Kidney (tissue), 14 donors: Measurements from ENCODE around the gene IGSF11. TPM values are rescaled to one million over a fixed set of nuclear protein-coding genes. Genes with fewer than 3 reads are reported as not detected.

Experiments used
- DNase-seq, 5 donors: peaks; one replicate each; pipeline ENCODE4 v3.0.0-alpha.2; 2013 to 2020
- FAIRE-seq: peaks from 2 replicates; lab custom pipeline; 2012; peaks lifted over from hg19 to GRCh38; lab: Jason Lieb, UNC
- H3K27ac ChIP-seq, 2 donors: one replicate each; pipeline ENCODE4 v1.7.0; 2013; ENCODE audit warnings: low read depth in 2 of 2, low read length in 2 of 2, inconsistent platforms in 1 of 2
- H3K27me3 ChIP-seq: one replicate; pipeline ENCODE4 v1.7.1; 2013; ENCODE audit warnings: low read length, inconsistent platforms; ENCODE audit not compliant: control insufficient read depth, insufficient read depth
- H3K36me3 ChIP-seq, 3 donors: one replicate each; pipeline versions ENCODE4 v1.7.0 to v1.7.1; 2013; ENCODE audit warnings: low read length in 3 of 3, control low read depth in 1 of 3, inconsistent platforms in 1 of 3; ENCODE audit not compliant: insufficient read depth in 3 of 3, control insufficient read depth in 2 of 3
- H3K4me1 ChIP-seq, 3 donors: one replicate each; pipeline versions ENCODE4 v1.7.0 to v1.7.1; 2013; ENCODE audit warnings: low read length in 3 of 3, inconsistent platforms in 1 of 3, low read depth in 1 of 3; ENCODE audit not compliant: control insufficient read depth in 2 of 3, insufficient read depth in 2 of 3
- H3K4me3 ChIP-seq, 3 donors: one replicate each; pipeline versions ENCODE4 v1.7.0 to v1.8.1; 2013; ENCODE audit warnings: low read length in 3 of 3, control low read depth in 1 of 3, inconsistent platforms in 1 of 3
- H3K9ac ChIP-seq, 3 donors: one replicate each; pipeline versions ENCODE4 v1.7.0 to v1.7.1; 2013; ENCODE audit warnings: low read length in 3 of 3, control low read depth in 1 of 3, inconsistent platforms in 1 of 3
- H3K9me3 ChIP-seq, 3 donors: one replicate each; pipeline versions ENCODE4 v1.7.0 to v1.7.1; 2013; ENCODE audit warnings: low read length in 3 of 3, control low read depth in 1 of 3, inconsistent platforms in 1 of 3; ENCODE audit not compliant: control insufficient read depth in 2 of 3, insufficient read depth in 1 of 3
- CTCF ChIP-seq: IDR thresholded peaks from 3 replicates; pipeline ENCODE4 v1.5.1; 2012; ENCODE audit warnings: mild to moderate bottlenecking, moderate library complexity, borderline replicate concordance; ENCODE audit not compliant: insufficient read depth; ENCODE audit errors: extremely low read depth
- intact Hi-C: fragments of 100-400 bp; cut with DNase I; formaldehyde crosslinking; loops from one replicate; pipeline ENCODE4 v1.11.1; 2022
- polyA plus RNA-seq: library from polyadenylated mRNA; stranded (reverse); fragments of 350-450 nt; fragmentation: Illumina TruSeq; extraction: RNeasy Lipid Tissue Mini Kit (QIAGEN cat#74804); gene quantifications from one replicate; pipeline ENCODE4 v1.2.3, GENCODE V29; 2014; ENCODE audit warnings: low read depth, low replicate concordance; ENCODE audit not compliant: insufficient read depth
- total RNA-seq: library from RNA; stranded (reverse); fragmentation: NEBNext Ultra II Directional; extraction: Animal tissue kit (Norgen Biotek cat#: 25700); gene quantifications from one replicate; pipeline ENCODE4 v1.2.1, GENCODE V29; 2021
- donor health status: control.
- donor health status: control.
- donor health status: control.
- donor health status: control.
- donor health status: control.
- donor health status: DM: yes; HTN: yes; CAD: no.
- donor health status: Normal renal cell carcinoma (clear cell type).

Gene IGSF11
- total and polyA plus RNA-seq, 2 donors from 2014 or later: 1.3 to 6.7 TPM

- Histone ChIP-seq H3K9ac (no peak overlapping the region), H3K4me3 (no peak overlapping the region), H3K9me3 (no peaks in the 10 kb centered on the region), H3K27me3 (no peaks in the 10 kb centered on the region), H3K27ac (no peak overlapping the region), H3K4me1 (no peaks in the 10 kb centered on the region), H3K36me3 (no peaks in the 10 kb centered on the region)
- TF ChIP-seq CTCF: no peak
- FAIRE-seq: no peak
- intact Hi-C loops: no loop called here
- DNase-seq: no peak
Measured at GRCh38 chr3:118931996-118932395, 102.7 kb downstream of the IGSF11 start.

DNA sequence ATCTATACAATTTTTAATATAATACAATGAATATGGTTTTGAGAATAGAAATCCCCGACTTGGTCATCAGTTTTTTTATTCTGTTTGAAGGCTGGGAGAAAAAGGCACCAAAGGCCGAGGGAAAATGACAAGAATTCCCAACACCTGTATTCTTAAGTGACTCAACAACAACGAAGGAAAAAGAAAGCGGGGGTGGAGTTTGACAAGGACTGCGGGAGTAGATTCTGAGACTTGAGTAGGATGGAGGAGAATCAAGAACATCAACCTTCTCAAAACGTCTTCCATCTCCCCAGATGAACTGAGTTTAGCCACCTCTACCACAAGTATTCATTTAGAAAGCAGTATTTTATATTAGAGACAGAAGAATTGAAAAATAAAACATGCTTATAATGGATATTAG is 107.2 kb downstream of the IGSF11 start:
- no peaks in the 10 kb centered on the region for H3K36me3 ChIP-seq
- intact Hi-C loops: no loop called here
- no peak overlapping the region for H3K9ac ChIP-seq
- DNase-seq (no peak), FAIRE-seq (no peak)
- H3K9me3 ChIP-seq: no peaks in the 10 kb centered on the region
- no peak for TF ChIP-seq CTCF
- no peaks in the 10 kb centered on the region for H3K27me3 ChIP-seq
- no peaks in the 10 kb centered on the region for H3K4me1 ChIP-seq
- H3K4me3 ChIP-seq: no peak overlapping the region
- no peak overlapping the region for H3K27ac ChIP-seq

DNA sequence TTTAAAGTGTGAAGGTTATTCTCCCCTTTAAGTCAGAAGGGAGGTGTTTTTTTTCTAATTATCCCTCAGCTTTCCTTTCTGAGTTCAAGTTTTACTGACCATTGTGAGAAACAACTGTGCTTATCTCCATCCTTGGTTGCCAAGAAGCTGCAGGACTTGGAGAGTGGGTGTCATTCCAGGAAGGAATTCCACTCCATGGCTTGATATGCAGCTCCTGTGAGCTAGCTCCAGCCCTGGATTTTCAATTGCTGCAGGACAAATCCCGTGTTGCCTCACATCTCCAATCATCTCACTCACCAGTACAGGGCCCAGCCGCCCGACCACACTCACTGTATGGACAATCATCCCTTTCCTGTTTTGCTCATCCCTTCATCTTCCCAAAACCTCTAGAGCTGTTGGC is 122.5 kb downstream of the IGSF11 start:
- no peak overlapping the region for H3K9ac ChIP-seq
- TF ChIP-seq CTCF: no peak
- no peaks in the 10 kb centered on the region for H3K36me3 ChIP-seq
- no peaks in the 10 kb centered on the region for H3K9me3 ChIP-seq
- FAIRE-seq (no peak), DNase-seq (no peak)
- no peak overlapping the region for H3K27ac ChIP-seq
- no peaks in the 10 kb centered on the region for H3K4me1 ChIP-seq
- H3K27me3 ChIP-seq: no peaks in the 10 kb centered on the region
- no peak overlapping the region for H3K4me3 ChIP-seq
- intact Hi-C loops: no loop called here

GRCh38 chr3:118910332-118910731 is 124.3 kb downstream of the IGSF11 start:
- FAIRE-seq (no peak), DNase-seq (no peak)
- Histone ChIP-seq H3K27ac (no peak overlapping the region), H3K36me3 (no peaks in the 10 kb centered on the region), H3K4me1 (no peaks in the 10 kb centered on the region), H3K9me3 (no peaks in the 10 kb centered on the region), H3K9ac (no peak overlapping the region), H3K4me3 (no peak overlapping the region), H3K27me3 (no peaks in the 10 kb centered on the region)
- intact Hi-C loops: no loop called here
- TF ChIP-seq CTCF: no peak
